ENCODE results near the gene NUCB2. TPM values are rescaled to one million over a fixed set of nuclear protein-coding genes. Genes with fewer than 3 reads are reported as not detected.
A peak's percentile ranks its signal among the peaks of the same experiment; 100 is the strongest.

NUCB2 gene
- total and polyA plus RNA-seq, 2 donors (not counting 3 experiments of a cell fraction or from before 2014, with no cell fraction given): 41.9 to 114 TPM

- Histone ChIP-seq H3K9me1 (replicated peaks; ENCODE audit: control insufficient read depth, extremely low read depth, insufficient read depth, low read length) (no peaks in the 10 kb centered on the region), H3K27me3 (ENCODE audit: control insufficient read depth in 2 of 2, insufficient read depth in 2 of 2, low read length in 2 of 2) (no peaks in the 10 kb centered on the region), H3K4me2 (ENCODE audit: insufficient read depth, low read length) (peak overlapping the region; percentile 97), H3K9ac (replicated peaks; ENCODE audit: extremely low read depth, insufficient read depth, low read length) (peak overlapping the region; percentile 70), H2AFZ (ENCODE audit: low read depth, low read length) (peak overlapping the region; percentile 84), H3K27ac (ENCODE audit: insufficient read depth, low read depth, low read length) (no peak overlapping the region), H3K4me3 (replicated peaks in 1 of 3; ENCODE audit: insufficient read depth in 1 of 3, low read depth in 1 of 3, low read length in 3 of 3) (peak overlapping the region in 2 of 3 experiments; percentile 18 to 87), H3K9me3 (replicated peaks; ENCODE audit: control insufficient read depth, insufficient read depth, low read length) (no peaks in the 10 kb centered on the region), H3K4me1 (ENCODE audit: control insufficient read depth, extremely low read depth, insufficient read depth, low read length) (peaks cover 16% of the 10 kb centered on the region), H4K20me1 (replicated peaks; ENCODE audit: control insufficient read depth, extremely low read depth, insufficient read depth, low read length) (no peaks in the 10 kb centered on the region), H3K79me2 (ENCODE audit: control insufficient read depth, insufficient read depth, low read length) (peaks cover 3% of the 10 kb centered on the region), H3K36me3 (ENCODE audit: control insufficient read depth in 2 of 2, extremely low read depth in 1 of 2, insufficient read depth in 2 of 2, low read length in 2 of 2) (no peaks in the 10 kb centered on the region)
- ChIA-PET POLR2A (no interaction called here), CTCF (no interaction called here)
- intact Hi-C loops (cut with micrococcal nuclease) (loop anchor here (1.0 to 5.0 kb wide), 3 partner anchors 121 to 1041 kb away; partner anchors contain the start of gene LDHA), dilution Hi-C loops (cut with MboI; ENCODE audit: extremely low pct_ligation_motif_present, low sequenced_read_pairs) (no loop called here)
- FAIRE-seq: no peak
- TF ChIP-seq POLR2AphosphoS5 (IDR thresholded peaks at IDR 0.05; ENCODE audit: insufficient read depth, low read depth, low read length) (no peak), CTCF (IDR thresholded peaks at IDR 0.05; ENCODE audit: extremely low read depth in 1 of 2, insufficient read depth in 1 of 2, low read depth in 1 of 2, low read length in 2 of 2) (peak in 1 of 2 donors; percentile 11), GATA2 (IDR thresholded peaks at IDR 0.05; ENCODE audit: insufficient read depth, insufficient read length, low read depth, low read length) (no peak), POLR2A (IDR thresholded peaks at IDR 0.05; ENCODE audit: low read depth, low read length) (no peak)
- DNase-seq (ENCODE audit: low read depth, low spot score): no peak
- no TSS peak for BruUV-seq (replicated peaks)
These were observed 74.6 kb downstream of the NUCB2 start for GRCh38 chr11:17351172-17351509.

GRCh38 chr11:17351510-17352176 is 75.1 kb downstream of the NUCB2 start, which contains the start of gene NCR3LG1:
NCR3LG1 (plus strand) TSS chr11:17351800; CDS start chr11:17351970, 170 bp downstream.
- H4K20me1 ChIP-seq (replicated peaks; ENCODE audit: control insufficient read depth, extremely low read depth, insufficient read depth, low read length): no peaks in the 10 kb centered on the region
- H3K9me3 ChIP-seq (replicated peaks; ENCODE audit: control insufficient read depth, insufficient read depth, low read length): no peaks in the 10 kb centered on the region
- no peaks in the 10 kb centered on the region for H3K36me3 ChIP-seq (ENCODE audit: control insufficient read depth in 2 of 2, extremely low read depth in 1 of 2, insufficient read depth in 2 of 2, low read length in 2 of 2)
- CTCF ChIA-PET: interaction anchor here (0.6 to 4.1 kb wide), 3 partner anchors 26 to 122 kb away, joined by 3 to 38 read pairs (median 22); no protein-coding TSS in a partner anchor
- POLR2A ChIA-PET: interaction anchor here (0.7 kb wide), 1 partner anchor 239 kb away, joined by 8 read pairs; no protein-coding TSS in a partner anchor
- H3K9me1 ChIP-seq (replicated peaks; ENCODE audit: control insufficient read depth, extremely low read depth, insufficient read depth, low read length): no peaks in the 10 kb centered on the region
- peaks cover 3% of the 10 kb centered on the region for H3K79me2 ChIP-seq (ENCODE audit: control insufficient read depth, insufficient read depth, low read length)
- BruUV-seq (replicated peaks): TSS peak; percentile 10
- peak within 1 kb of the TSS; percentile 18 for H3K27ac ChIP-seq (ENCODE audit: insufficient read depth, low read depth, low read length)
- H2AFZ ChIP-seq (ENCODE audit: low read depth, low read length): peak within 1 kb of the TSS; percentile 86
- FAIRE-seq (peak; percentile 55), DNase-seq (ENCODE audit: low read depth, low spot score) (peak; percentile 55)
- peak within 1 kb of the TSS; percentile 68 to 87 (median 85) for H3K4me3 ChIP-seq (replicated peaks in 1 of 3; ENCODE audit: insufficient read depth in 1 of 3, low read depth in 1 of 3, low read length in 3 of 3)
- peaks cover 16% of the 10 kb centered on the region for H3K4me1 ChIP-seq (ENCODE audit: control insufficient read depth, extremely low read depth, insufficient read depth, low read length)
- intact Hi-C loops (cut with micrococcal nuclease) (loop anchor here (1.0 to 5.0 kb wide), 4 partner anchors 121 to 1041 kb away; partner anchors contain the start of genes LDHA and RPS13), dilution Hi-C loops (cut with MboI; ENCODE audit: extremely low pct_ligation_motif_present, low sequenced_read_pairs) (no loop called here)
- H3K4me2 ChIP-seq (ENCODE audit: insufficient read depth, low read length): peak within 1 kb of the TSS; percentile 97
- peak; percentile 35 for TF ChIP-seq MYC (IDR thresholded peaks at IDR 0.05; ENCODE audit: low read depth, low read length)
- no peak for TF ChIP-seq JUN (IDR thresholded peaks at IDR 0.05; ENCODE audit: borderline replicate concordance, insufficient read depth, insufficient read length, low read depth)
- no peak for TF ChIP-seq CTCF (IDR thresholded peaks at IDR 0.05; ENCODE audit: extremely low read depth in 1 of 2, insufficient read depth in 1 of 2, low read depth in 1 of 2, low read length in 2 of 2)
- TF ChIP-seq POLR2A (IDR thresholded peaks at IDR 0.05; ENCODE audit: low read depth, low read length): peak; percentile 47
- no peak for TF ChIP-seq GATA2 (IDR thresholded peaks at IDR 0.05; ENCODE audit: insufficient read depth, insufficient read length, low read depth, low read length)
- no peaks in the 10 kb centered on the region for H3K27me3 ChIP-seq (ENCODE audit: control insufficient read depth in 2 of 2, insufficient read depth in 2 of 2, low read length in 2 of 2)
- H3K9ac ChIP-seq (replicated peaks; ENCODE audit: extremely low read depth, insufficient read depth, low read length): peak within 1 kb of the TSS; percentile 70
